CD4-positive, alpha-beta T cell treated with Interleukin-12 subunit alpha and Interleukin-12 subunit beta, for 1 hour (primary cell): Measurements from ENCODE around the gene LPP.

ENCODE experiments used
- DNase-seq: peaks from one replicate; pipeline ENCODE4 v3.0.0-alpha.2; 2020

Gene LPP

GRCh38 chr3:188223936-188224335, 70.0 kb downstream of the LPP start:
- DNase-seq: no peak

- DNase-seq: no peak
Measured at GRCh38 chr3:188227442-188227841, 73.5 kb downstream of the LPP start.

- no peak for DNase-seq
Measured at GRCh38 chr3:188229177-188229576, 75.2 kb downstream of the LPP start.

- no peak for DNase-seq
Measured at GRCh38 chr3:188229726-188230125, 75.8 kb downstream of the LPP start.

GRCh38 chr3:188230962-188231361, 77.0 kb downstream of the LPP start:
- no peak for DNase-seq

GRCh38 chr3:188231456-188231855, 77.5 kb downstream of the LPP start:
- DNase-seq: no peak

- no peak for DNase-seq
Measured at GRCh38 chr3:188232656-188233055, 78.7 kb downstream of the LPP start.

- no peak for DNase-seq
Measured at GRCh38 chr3:188233320-188233719, 79.4 kb downstream of the LPP start.

GRCh38 chr3:188234132-188234531, 80.2 kb downstream of the LPP start:
- DNase-seq: no peak

- no peak for DNase-seq
Measured at GRCh38 chr3:188236271-188236670, 82.3 kb downstream of the LPP start.

- no peak for DNase-seq
Measured at GRCh38 chr3:188239035-188239434, 85.1 kb downstream of the LPP start.

GRCh38 chr3:188239577-188239976, 85.6 kb downstream of the LPP start:
- DNase-seq: no peak

- no peak for DNase-seq
Measured at GRCh38 chr3:188240189-188240981, 86.4 kb downstream of the LPP start.

- DNase-seq: no peak
Measured at GRCh38 chr3:188241072-188241471, 87.1 kb downstream of the LPP start.

- DNase-seq: no peak
Measured at GRCh38 chr3:188241883-188242282, 87.9 kb downstream of the LPP start.

- DNase-seq: no peak
Measured at GRCh38 chr3:188242436-188243123, 88.6 kb downstream of the LPP start.

GRCh38 chr3:188243124-188243795, 89.3 kb downstream of the LPP start:
- DNase-seq: no peak

GRCh38 chr3:188244395-188244861, 90.5 kb downstream of the LPP start:
- DNase-seq: no peak

- DNase-seq: no peak
Measured at GRCh38 chr3:188246905-188247304, 92.9 kb downstream of the LPP start.

GRCh38 chr3:188248036-188248561, 94.1 kb downstream of the LPP start:
- no peak for DNase-seq

GRCh38 chr3:188253123-188253793, 99.3 kb downstream of the LPP start:
- no peak for DNase-seq

GRCh38 chr3:188253800-188254452, 100.0 kb downstream of the LPP start:
- DNase-seq: no peak
